IMR-90 (cell line): ENCODE data around the gene MARS1.

Source experiments
- BHLHE40 ChIP-seq: fragments of 150-350 bp; IDR thresholded peaks from 2 replicates; pipeline ENCODE4 v1.6.1; 2016; ENCODE audit warnings: mild to moderate bottlenecking, low read depth, low read length
- CEBPB ChIP-seq: IDR thresholded peaks from 2 replicates; pipeline ENCODE4 v1.6.1; 2012; ENCODE audit warnings: low read depth, low read length, improper control_type of control experiment
- CTCF ChIP-seq: conservative IDR thresholded peaks from 2 replicates; pipeline ENCODE4 v1.5.1; 2012; ENCODE audit warnings: mild to moderate bottlenecking, low read depth, low read length, improper control_type of control experiment
- ELK1 ChIP-seq: fragments of 150-350 bp; IDR thresholded peaks from 2 replicates; pipeline ENCODE4 v1.6.1; 2016; ENCODE audit warnings: low read depth, mild to moderate bottlenecking, low read length, moderate library complexity, borderline replicate concordance
- FOS ChIP-seq: fragments of 150-350 bp; IDR thresholded peaks from 2 replicates; pipeline ENCODE4 v1.6.1; 2016; ENCODE audit warnings: low read depth, low read length
- MAZ ChIP-seq: IDR thresholded peaks from 2 replicates; pipeline ENCODE4 v1.6.1; 2012; ENCODE audit warnings: low read depth, mild to moderate bottlenecking, low read length, improper control_type of control experiment, moderate library complexity, borderline replicate concordance
- MXI1 ChIP-seq: IDR thresholded peaks from 2 replicates; pipeline ENCODE4 v1.6.1; 2012; ENCODE audit warnings: low read depth, mild to moderate bottlenecking, low read length, moderate library complexity, borderline replicate concordance
- NFE2L2 ChIP-seq: fragments of 150-350 bp; IDR thresholded peaks from 2 replicates; pipeline ENCODE4 v1.6.1; 2016; ENCODE audit warnings: low read depth, mild to moderate bottlenecking, low read length
- POLR2A ChIP-seq: IDR thresholded peaks from 2 replicates; pipeline ENCODE4 v1.6.1; 2012; ENCODE audit warnings: mild to moderate bottlenecking, low read depth, low read length
- RAD21 ChIP-seq: IDR thresholded peaks from 2 replicates; pipeline ENCODE4 v1.6.1; 2012; ENCODE audit warnings: low read length, improper control_type of control experiment
- RCOR1 ChIP-seq: IDR thresholded peaks from 2 replicates; pipeline ENCODE4 v1.6.1; 2012; ENCODE audit warnings: mild to moderate bottlenecking, low read length, improper control_type of control experiment; ENCODE audit not compliant: insufficient replicate concordance
- RFX5 ChIP-seq: IDR thresholded peaks from 2 replicates; pipeline ENCODE4 v1.8.0; 2012; ENCODE audit warnings: low read depth, mild to moderate bottlenecking, low read length, moderate library complexity
- SMC3 ChIP-seq: fragments of 150-350 bp; IDR thresholded peaks from 2 replicates; pipeline ENCODE4 v1.6.1; 2016; ENCODE audit warnings: low read depth, mild to moderate bottlenecking, antibody characterized with exemption, low read length, moderate library complexity
- USF2 ChIP-seq: fragments of 150-350 bp; IDR thresholded peaks from 2 replicates; pipeline ENCODE4 v1.6.1; 2017; ENCODE audit warnings: mild to moderate bottlenecking, antibody characterized with exemption, low read length, low read depth

- TF ChIP-seq CTCF (no peak), BHLHE40 (no peak), RAD21 (no peak), FOS (no peak), CEBPB (no peak), MXI1 (no peak), USF2 (no peak), SMC3 (no peak), MAZ (no peak), POLR2A (no peak), RCOR1 (no peak), ELK1 (no peak), RFX5 (no peak), NFE2L2 (no peak)
These were observed 13.0 kb upstream of the MARS1 start for GRCh38 chr12:57474862-57475261.
